ENCODE data around the gene CLDN14.

CLDN14 gene

DNA sequence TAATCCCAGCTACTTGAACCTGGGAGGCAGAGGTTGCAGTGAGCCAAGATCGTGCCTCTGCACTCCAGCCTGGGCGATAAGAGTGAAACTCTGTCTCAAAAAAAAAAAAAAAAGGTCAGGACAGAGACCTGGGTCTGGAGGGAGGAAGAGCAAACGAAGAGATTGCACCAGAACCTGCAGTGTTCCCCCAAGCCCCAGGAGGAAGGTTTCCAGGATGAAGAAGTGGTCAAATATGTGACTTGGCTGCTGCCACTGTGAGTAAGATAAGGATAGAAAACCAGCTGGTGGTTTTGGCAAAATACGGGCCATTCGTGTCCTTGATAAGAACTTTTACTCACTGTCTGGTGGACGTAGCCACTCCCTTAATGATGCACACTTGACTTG, 42.2 kb downstream of the CLDN14 start:
- TF ChIP-seq, protein P1, sequence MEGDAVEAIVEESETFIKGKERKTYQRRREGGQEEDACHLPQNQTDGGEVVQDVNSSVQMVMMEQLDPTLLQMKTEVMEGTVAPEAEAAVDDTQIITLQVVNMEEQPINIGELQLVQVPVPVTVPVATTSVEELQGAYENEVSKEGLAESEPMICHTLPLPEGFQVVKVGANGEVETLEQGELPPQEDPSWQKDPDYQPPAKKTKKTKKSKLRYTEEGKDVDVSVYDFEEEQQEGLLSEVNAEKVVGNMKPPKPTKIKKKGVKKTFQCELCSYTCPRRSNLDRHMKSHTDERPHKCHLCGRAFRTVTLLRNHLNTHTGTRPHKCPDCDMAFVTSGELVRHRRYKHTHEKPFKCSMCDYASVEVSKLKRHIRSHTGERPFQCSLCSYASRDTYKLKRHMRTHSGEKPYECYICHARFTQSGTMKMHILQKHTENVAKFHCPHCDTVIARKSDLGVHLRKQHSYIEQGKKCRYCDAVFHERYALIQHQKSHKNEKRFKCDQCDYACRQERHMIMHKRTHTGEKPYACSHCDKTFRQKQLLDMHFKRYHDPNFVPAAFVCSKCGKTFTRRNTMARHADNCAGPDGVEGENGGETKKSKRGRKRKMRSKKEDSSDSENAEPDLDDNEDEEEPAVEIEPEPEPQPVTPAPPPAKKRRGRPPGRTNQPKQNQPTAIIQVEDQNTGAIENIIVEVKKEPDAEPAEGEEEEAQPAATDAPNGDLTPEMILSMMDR (IDR thresholded peaks at IDR 0.05; ENCODE audit: borderline replicate concordance, insufficient read depth, low read depth, low read length) = no peak
- H3K4me3 ChIP-seq (ENCODE audit: low read depth, low read length) = no peak overlapping the region

DNA sequence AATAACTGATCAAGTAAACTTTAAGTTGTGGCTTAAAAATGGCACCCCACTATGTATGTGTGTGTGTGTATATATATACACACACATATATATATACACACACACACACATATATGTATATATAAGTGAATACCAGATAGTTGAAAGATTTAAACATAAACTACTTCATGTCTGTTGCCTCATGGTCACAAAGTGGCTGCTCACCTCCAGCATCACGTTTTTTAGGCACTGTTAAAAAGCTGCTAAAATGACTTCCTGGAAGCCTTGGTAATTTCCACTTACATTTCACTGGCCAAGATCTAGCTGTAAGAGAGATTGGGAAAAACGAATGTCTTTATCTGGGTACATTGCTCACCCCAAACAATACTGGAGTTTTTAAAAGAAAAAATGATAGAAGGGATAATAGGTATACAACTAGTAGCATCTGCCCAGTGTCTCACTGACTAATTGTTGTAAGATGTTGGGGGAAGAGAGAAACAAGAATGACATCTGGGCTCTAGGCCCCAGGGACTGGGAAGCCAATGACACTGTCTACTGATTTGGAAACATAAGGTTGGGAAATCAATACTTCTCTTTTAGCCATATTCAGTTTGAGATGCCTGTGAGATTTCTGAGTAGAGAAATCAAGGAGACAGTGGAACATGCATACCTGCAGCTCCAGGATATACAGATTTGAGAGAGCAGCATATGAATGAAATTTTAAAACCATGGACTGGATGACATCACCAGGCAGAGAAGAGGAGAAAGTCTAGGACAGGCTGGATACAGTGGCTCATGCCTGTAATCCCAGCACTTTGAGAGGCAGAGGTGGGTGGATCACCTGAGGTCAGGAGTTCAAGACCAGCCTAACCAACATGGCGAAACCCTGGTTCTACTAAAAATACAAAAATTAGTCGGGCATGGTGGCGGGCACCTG, 42.8 kb downstream of the CLDN14 start:
- TF ChIP-seq, protein P1 (IDR thresholded peaks at IDR 0.05; ENCODE audit: borderline replicate concordance, insufficient read depth, low read depth, low read length) = no peak
- H3K4me3 ChIP-seq (ENCODE audit: low read depth, low read length) = no peak overlapping the region

DNA sequence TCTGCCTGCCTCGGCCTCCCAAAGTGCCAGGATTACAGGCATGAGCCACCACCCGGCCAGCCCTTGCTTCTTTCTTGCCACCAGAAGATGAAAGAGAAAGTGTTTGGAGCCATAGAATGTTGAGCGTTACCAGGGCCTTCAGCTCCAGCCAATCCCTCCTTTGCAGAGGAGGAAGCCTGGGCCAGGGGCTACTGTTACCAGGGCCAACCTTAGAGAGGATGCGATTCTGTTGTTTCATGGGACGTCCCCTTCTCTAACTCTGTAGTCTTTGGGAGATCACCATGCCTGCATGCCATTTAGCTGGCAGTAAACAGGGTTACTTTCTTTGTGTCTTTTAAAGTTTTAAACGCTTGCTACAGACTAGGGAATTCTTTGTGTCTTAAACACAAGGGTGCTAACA, 45.8 kb downstream of the CLDN14 start:
- TF ChIP-seq, protein P1 (IDR thresholded peaks at IDR 0.05; ENCODE audit: borderline replicate concordance, insufficient read depth, low read depth, low read length) = no peak
- no peak overlapping the region for H3K4me3 ChIP-seq (ENCODE audit: low read depth, low read length)

DNA sequence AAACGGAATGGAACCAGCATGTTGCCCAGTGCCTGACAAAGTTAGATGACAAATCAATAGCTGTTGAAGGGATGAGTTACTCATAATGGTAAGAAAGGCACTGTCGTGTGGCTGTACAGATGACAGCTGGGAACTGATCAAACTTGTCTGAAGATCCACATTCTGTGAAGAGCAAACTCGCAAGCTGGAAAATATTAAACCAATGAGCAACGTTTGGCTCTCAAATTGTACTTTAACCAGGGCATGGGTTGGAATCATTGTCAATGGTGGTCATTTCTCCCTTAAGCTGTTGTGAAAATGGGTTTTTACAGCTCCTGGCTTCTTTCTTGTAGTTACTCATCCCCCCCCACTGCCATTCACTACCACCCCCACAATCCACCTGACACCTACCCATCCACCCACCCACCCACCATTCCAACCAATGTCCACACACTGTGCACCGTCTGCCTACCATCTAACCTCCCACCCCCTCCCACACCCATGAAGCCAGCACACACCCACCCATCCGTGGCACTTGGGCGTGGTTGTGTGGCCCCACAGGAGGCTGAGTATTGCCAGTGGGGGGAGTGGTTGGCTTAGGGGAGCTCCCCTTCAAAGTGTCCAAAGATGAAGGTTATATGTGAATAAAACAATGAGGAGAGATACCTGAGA, 46.7 kb downstream of the CLDN14 start:
- TF ChIP-seq, protein P1 (IDR thresholded peaks at IDR 0.05; ENCODE audit: borderline replicate concordance, insufficient read depth, low read depth, low read length) = no peak
- no peak overlapping the region for H3K4me3 ChIP-seq (ENCODE audit: low read depth, low read length)

DNA sequence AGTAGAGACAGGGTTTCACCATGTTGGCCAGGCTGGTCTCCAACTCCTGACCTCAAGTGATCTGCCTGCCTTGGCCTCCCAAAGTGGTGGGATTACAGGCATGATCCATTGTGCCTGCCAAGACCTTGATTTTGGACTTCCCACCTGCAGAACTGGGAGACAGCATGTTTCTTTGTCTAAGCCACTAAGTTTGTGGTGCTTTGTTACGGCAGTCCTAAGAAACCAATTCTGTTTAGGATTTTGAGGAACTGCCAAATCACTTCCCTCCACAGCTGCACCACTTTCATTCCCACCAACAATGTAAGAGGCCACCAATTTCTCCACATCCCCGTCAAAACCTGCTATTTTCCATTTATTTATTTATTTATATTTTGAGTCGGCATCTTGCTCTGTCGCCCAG, 48.7 kb downstream of the CLDN14 start:
- TF ChIP-seq, protein P1 (IDR thresholded peaks at IDR 0.05; ENCODE audit: borderline replicate concordance, insufficient read depth, low read depth, low read length) = no peak
- H3K4me3 ChIP-seq (ENCODE audit: low read depth, low read length) = no peak overlapping the region

DNA sequence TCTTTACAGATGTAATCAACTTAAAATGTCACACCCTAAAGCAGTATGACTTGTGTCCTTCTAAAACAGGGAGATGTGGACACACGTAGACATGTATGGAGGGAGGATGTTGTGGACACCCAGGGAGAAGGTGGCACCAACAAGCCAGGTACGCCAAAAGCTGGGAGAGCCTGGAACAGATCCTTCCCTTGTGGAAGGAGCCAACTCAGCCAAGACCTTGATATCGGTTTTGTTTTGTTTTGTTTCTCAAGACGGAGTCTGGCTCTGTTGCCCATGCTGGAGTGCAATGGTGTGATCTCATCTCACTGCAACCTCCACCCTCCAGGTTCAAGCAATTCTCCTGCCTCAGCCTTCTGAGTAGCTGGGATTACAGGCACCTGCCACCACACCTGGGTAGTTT, 49.1 kb downstream of the CLDN14 start:
- TF ChIP-seq, protein P1 (IDR thresholded peaks at IDR 0.05; ENCODE audit: borderline replicate concordance, insufficient read depth, low read depth, low read length) = no peak

More for the DNA sequence above, 49.1 kb downstream of the CLDN14 start:
- no peak overlapping the region for H3K4me3 ChIP-seq (ENCODE audit: low read depth, low read length)
